Measurements from ENCODE around the gene PDE1C.

DNA sequence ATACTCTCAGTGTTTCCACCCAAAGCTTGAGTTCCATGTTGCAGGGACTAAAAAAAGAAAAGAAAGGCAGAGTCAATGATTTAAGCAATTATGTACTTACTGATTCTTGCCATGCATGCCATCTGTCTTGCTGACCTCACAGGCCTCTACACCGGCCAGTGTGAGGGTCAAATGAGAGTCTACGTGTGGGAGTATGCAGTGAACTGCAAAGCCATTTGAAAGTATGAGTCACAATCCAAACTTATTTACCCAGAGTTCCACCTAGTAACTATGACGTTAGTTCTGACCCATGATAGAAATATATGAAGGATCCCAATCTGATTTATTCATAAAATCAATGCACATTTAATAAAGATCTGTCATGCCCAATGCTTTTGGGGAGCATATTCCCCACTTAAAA is 26.5 kb downstream of the PDE1C start:
- TF ChIP-seq, protein P1, sequence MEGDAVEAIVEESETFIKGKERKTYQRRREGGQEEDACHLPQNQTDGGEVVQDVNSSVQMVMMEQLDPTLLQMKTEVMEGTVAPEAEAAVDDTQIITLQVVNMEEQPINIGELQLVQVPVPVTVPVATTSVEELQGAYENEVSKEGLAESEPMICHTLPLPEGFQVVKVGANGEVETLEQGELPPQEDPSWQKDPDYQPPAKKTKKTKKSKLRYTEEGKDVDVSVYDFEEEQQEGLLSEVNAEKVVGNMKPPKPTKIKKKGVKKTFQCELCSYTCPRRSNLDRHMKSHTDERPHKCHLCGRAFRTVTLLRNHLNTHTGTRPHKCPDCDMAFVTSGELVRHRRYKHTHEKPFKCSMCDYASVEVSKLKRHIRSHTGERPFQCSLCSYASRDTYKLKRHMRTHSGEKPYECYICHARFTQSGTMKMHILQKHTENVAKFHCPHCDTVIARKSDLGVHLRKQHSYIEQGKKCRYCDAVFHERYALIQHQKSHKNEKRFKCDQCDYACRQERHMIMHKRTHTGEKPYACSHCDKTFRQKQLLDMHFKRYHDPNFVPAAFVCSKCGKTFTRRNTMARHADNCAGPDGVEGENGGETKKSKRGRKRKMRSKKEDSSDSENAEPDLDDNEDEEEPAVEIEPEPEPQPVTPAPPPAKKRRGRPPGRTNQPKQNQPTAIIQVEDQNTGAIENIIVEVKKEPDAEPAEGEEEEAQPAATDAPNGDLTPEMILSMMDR (IDR thresholded peaks at IDR 0.05) = no peak
- no peak for TF ChIP-seq POLR2A (IDR thresholded peaks at IDR 0.05)
- TF ChIP-seq EP300 (IDR thresholded peaks at IDR 0.05) = no peak

All from ovary (tissue), 3 donors.